Bone marrow (tissue), 2 donors: ENCODE results near the gene GRM4.

Source experiments
- DNase-seq, 2 donors: peaks; one replicate each; lab custom pipeline; 2025; lab: John Stamatoyannopoulos, UW

Gene GRM4

DNA sequence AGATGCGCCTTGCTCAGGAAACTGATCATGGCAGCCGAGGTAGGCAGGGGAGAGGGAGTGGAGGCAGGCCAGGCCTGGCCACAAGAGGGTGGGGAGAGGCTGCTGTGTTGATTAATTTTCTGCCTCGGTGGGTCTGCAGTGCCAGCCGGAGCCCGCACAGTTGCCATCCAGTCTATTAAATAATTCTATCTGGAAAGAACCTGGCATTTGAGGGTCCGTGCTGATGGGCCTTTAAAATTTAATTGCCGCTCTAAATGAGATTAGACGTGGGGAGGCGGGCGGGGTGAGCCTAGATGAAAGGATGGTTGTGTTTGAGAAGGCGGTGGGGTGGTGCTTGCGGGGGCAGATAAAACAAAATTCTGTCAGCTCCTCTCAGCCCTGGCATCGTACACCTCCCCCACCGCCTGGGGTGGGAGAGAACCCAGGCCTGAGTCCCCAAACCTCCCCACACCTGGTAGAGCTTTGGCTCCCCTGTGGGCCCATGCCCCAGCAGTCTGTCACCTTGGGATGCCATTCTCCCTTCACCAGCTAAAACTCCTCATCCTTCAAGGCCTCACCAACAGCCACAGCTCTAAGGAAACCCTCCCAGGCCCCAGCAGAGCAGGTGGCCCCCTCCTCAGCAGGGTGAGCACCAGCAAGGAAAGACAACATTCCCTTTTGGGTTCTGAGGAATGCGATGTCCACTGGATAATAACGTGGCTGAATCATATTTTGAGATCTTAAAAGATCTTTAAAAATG, 167.3 kb downstream of the GRM4 start:
- DNase-seq, result no peak

DNA sequence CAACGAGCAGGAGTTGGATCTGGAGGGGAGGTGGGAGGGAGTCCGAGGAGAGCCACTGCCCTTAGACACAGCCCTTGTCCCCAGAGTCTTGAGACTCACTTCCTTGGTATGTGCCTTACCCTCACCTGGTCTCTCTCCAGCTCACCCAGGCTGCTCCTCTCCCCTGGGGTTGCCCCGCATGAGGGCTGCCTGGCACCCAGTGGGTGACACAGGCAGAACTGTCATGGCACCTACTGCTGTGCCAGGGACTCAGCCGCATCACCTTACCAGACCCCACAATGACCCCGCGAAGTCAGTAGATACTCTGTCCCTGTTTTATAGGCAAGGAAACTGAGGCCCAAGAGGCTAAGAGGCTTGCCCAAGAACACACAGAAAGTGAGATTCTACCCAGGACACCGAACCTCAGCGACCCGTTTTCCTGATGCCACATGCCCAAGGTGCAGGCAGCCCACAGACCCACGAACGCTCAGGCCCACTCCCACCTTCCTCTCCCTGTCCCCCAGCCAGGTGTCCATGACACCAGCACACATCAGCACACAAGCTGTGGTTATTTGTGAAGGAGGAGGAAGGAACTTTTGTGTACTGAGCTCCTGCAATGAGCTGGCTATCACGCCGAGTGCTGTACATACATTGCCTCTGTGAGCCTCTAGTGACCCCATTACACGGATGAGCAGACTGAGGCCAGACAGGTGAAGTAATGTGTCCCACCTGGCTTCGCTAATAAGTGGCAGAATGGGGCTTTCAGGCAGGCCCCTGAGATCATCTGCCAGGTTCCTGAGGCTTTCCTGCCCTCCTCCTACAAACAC, 168.1 kb downstream of the GRM4 start:
- no peak for DNase-seq

DNA sequence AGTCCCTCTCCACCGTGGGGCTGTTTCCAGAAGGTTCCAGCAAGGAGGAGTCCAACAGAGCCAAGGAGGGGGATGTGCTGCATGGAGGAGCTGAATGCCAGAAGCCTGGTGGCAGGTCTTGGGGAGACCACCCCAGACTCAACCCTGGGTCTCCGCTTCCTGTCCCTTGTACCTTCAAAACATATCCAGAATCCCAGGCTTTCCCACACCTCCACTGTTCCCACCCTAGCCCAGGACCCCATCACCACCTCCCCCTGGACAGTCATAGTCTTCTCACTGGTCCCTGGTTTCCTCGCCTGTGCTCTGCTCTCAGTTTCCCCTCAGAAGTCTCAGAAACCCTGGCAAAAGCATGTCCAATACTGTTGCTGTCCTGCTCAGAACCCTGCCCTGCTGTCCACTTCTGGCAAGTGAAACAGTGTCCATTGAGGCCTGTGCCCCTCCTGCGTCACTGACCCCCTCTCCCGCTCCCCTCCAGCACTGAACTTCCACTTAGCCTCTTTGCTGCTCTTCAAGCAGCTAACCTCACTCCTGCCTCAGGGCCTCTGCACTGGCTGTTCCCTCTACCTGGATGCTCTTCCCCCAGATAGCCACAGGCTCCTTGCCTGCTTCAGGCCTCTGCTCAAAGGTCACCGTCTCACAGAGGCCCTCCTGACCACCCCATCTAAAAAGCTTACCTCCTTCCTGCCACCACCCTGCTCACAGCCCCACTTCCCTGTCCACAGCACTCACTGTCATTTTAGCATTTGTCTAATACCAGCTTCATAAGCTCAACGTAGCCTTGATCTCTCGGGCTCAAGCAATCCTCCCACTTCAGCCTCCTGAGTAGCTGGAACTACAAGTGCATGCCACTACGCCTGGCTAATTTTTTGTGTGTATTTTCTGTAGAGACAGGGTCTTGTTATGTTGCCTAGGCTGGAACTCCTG, 169.2 kb downstream of the GRM4 start:
- no peak for DNase-seq

DNA sequence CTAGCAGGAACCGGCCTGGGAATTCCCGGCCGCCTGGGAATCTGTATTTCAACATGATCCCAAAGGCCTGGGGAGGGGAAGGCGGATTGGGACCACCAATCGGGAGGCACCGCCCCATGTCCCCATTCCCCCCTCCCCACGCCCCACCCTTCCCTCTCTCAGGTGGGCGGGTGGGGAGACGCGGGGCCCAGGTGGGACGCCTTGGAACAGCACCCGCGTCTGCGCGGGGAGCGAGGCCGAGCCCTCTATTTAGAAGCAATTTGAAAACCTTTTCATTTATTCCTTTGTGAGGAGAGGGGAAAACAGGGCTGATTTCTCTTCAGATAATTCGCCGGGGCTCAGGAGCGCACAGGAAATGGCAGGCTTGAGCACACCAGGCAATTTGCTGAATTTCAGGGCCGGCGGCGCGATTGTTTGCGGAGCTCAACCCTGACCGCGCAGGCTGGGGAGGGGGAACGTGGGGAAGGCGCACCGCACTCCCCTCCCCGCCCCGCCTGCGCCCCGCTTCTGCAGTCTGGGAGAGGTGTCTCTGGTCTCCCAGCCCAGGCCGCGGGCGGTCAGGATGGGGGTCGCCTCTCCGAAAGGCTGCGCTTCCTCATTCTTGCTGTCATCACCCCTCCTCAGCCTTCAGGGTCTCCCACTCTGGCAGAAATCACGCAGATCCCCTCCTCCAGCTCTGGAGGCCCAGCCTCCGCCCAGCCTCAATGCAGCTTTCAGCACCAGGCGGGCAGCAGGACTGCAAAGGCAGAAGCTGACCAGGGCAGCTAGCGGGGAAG, 170.0 kb downstream of the GRM4 start:
- no peak for DNase-seq

DNA sequence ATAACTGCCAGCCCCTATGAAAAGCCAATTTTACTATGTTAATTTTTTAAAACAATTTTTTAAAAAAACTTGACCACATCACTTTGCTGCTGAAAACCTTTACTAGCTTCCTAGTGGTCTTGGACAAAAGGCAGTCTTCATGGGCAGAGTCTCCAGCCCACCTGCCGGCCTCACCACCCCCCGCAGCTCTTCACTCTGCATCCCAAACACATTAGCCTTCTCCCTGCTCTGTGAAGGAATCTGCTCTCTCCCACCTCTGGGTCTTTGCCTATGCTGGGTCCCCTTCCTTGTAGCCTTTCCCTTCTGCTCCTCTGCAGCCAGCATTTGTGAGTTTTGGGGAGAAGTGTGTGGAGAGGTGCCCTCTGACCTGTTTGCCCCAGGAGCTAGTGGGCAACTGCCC, 171.4 kb downstream of the GRM4 start:
- DNase-seq, result no peak

DNA sequence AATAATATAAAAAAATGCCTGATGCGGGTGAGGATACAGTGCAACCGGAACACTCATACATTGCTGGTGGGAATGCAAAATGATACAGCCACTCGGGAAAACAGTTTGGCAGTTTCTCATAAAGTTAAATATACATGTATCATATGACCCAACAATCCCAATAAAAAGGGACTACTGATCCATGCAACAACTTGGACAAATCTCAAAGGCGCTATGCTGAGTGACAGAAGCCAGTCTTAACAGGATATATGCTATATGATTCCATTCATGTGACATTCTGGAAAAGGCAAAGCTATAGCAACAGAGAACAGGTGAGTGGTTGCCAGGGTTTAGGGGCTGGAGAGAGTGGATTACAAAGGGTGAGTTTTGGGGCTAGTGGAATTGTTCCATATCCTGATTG, 171.9 kb downstream of the GRM4 start:
- no peak for DNase-seq

DNA sequence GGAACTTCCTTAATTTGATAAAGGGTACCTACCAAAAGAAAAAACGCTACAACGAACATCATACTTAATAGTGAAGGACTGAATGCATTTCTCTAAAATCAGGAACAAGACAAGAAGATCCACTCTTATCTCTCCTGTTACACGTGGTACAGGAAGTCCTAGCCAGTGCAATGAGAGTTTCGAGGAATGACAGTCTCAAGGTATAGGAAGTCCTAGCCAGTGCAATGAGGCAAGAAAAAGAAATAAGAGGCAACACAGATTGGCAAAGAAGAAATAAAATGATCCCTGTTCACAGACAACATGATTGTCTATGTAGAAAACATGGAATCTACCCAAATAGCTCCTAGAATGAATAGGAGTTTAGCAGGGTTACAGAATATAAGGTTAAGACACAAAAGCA, 174.3 kb downstream of the GRM4 start:
- DNase-seq, result no peak
